Lower lobe of right lung (tissue), 2 donors: ENCODE measurements around the gene SPEF1. TPM values are rescaled to one million over a fixed set of nuclear protein-coding genes. Genes with fewer than 3 reads are reported as not detected.

Source experiments
- ATAC-seq, 2 donors: fragments of 200-7000 bp; cut with Tn5 transposase; one replicate each; pipeline ENCODE4 v1.9.1; 2020 to 2022; ENCODE audit warnings: mild to moderate bottlenecking in 2 of 2, moderate library complexity in 2 of 2
- DNase-seq: peaks from one replicate; pipeline ENCODE4 v3.0.0-alpha.2; 2020
- H3K27ac ChIP-seq: fragments of 200-600 bp; one replicate; pipeline ENCODE4 v1.8.0; 2022
- H3K27me3 ChIP-seq: fragments of 200-600 bp; one replicate; pipeline ENCODE4 v1.8.0; 2022; ENCODE audit warnings: low read depth
- H3K36me3 ChIP-seq: fragments of 200-600 bp; one replicate; pipeline ENCODE4 v1.8.0; 2022; ENCODE audit warnings: mild to moderate bottlenecking
- H3K4me1 ChIP-seq: fragments of 200-600 bp; one replicate; pipeline ENCODE4 v1.8.0; 2022
- H3K4me3 ChIP-seq: fragments of 200-600 bp; one replicate; pipeline ENCODE4 v1.8.0; 2022; ENCODE audit warnings: mild to moderate bottlenecking
- H3K9me3 ChIP-seq: fragments of 200-600 bp; one replicate; pipeline ENCODE4 v1.8.0; 2022
- CTCF ChIP-seq: fragments of 200-600 bp; IDR thresholded peaks from one replicate; pipeline ENCODE4 v1.8.0; 2022; ENCODE audit warnings: antibody characterized with exemption, mild to moderate bottlenecking
- intact Hi-C: fragments of 100-400 bp; cut with DNase I; formaldehyde crosslinking; loops from one replicate; pipeline ENCODE4 v1.11.0; 2022
- total RNA-seq: library from RNA; stranded (reverse); fragmentation: NEBNext Ultra II Directional; extraction: Animal tissue kit (Norgen Biotek cat#: 25700); gene quantifications from one replicate; pipeline ENCODE4 v1.2.1, GENCODE V29; 2021
- donor health status: DM: no; HTN: yes; CAD: no; lungs with severe emphysema.

The SPEF1 gene
- total RNA-seq, 1 donor from 2014 or later = 3.9 TPM

DNA sequence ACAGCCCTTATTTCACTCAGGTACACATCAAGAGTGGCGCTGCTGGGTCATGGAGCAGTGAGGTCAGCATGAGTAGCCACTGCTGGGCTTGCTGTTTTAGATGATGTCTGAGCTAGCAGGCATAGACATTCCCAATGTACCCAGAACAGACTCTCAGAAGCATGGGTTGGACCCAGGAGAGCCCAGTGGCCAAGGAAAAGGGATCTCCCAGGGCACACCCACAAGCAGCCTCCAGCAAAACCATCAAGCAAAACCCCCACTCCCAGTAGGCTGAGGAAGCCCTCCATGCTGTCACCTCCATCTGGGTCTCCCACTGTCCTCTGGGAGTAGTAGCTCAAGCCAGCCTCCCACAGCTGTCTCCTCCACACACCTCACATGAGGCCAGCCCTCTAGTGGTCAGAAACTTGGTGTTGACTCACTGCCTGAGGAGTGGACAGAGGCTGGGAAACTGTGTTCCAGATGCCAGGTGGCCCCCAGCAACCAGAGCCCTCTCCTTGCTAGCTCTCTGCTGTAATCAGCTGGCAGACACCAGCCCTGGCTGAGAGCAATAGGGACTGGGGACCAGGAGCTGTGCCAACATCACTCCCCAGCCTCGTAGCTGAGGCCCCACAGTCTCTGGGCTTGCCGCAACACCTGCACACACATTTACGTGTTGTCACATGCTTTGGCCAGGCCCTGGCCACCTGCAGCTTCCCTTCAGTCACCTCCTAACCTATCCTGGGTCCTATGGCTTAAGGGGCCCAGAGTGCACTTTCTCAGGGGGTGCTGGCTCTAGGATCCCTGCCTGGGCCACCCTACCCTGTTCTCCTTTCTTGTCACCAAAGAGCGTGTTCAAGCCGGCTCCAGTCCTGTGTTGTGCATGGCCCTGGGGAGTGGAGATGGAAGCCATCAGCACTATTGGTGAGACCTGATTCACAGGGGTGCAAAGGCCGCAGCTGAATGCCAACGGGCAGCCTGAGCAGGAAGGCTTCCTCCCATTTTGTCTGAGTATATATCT, 37.2 kb upstream of the SPEF1 start:
- Histone ChIP-seq H3K27me3 (no peaks in the 10 kb centered on the region), H3K4me1 (peaks cover 36% of the 10 kb centered on the region), H3K36me3 (peaks cover 17% of the 10 kb centered on the region), H3K4me3 (no peak overlapping the region), H3K27ac (peak overlapping the region; percentile 98), H3K9me3 (no peaks in the 10 kb centered on the region)
- intact Hi-C loops = no loop called here
- peak; percentile 32 to 40 for ATAC-seq
- DNase-seq = peak; percentile 72
- peak; percentile 69 for TF ChIP-seq CTCF

GRCh38 chr20:3815703-3816315, 34.6 kb upstream of the SPEF1 start:
- intact Hi-C loops = no loop called here
- Histone ChIP-seq H3K4me3 (no peak overlapping the region), H3K27me3 (no peaks in the 10 kb centered on the region), H3K36me3 (no peaks in the 10 kb centered on the region), H3K9me3 (no peaks in the 10 kb centered on the region), H3K27ac (peak overlapping the region; percentile 18), H3K4me1 (peaks cover 51% of the 10 kb centered on the region)
- DNase-seq = peak; percentile 34
- no peak for ATAC-seq
- TF ChIP-seq CTCF = no peak

- Histone ChIP-seq H3K27ac (no peak overlapping the region), H3K4me3 (no peak overlapping the region), H3K9me3 (no peaks in the 10 kb centered on the region), H3K36me3 (no peaks in the 10 kb centered on the region), H3K27me3 (no peaks in the 10 kb centered on the region), H3K4me1 (peaks cover 58% of the 10 kb centered on the region)
- intact Hi-C loops = no loop called here
- no peak for DNase-seq
- no peak for TF ChIP-seq CTCF
- ATAC-seq = no peak
These were observed 33.8 kb upstream of the SPEF1 start for GRCh38 chr20:3814928-3815495.

- TF ChIP-seq CTCF = no peak
- no peaks in the 10 kb centered on the region for H3K36me3 ChIP-seq
- H3K27ac ChIP-seq = no peak overlapping the region
- ATAC-seq = no peak
- H3K9me3 ChIP-seq = no peaks in the 10 kb centered on the region
- H3K4me3 ChIP-seq = no peak overlapping the region
- peak; percentile 38 for DNase-seq
- H3K4me1 ChIP-seq = peaks cover 56% of the 10 kb centered on the region
- intact Hi-C loops = no loop called here
- no peaks in the 10 kb centered on the region for H3K27me3 ChIP-seq
These were observed 32.8 kb upstream of the SPEF1 start for GRCh38 chr20:3813848-3814581.
